Right atrium auricular region (tissue), 2 donors: ENCODE data around the gene ZBTB11. TPM values are rescaled to one million over a fixed set of nuclear protein-coding genes. Genes with fewer than 3 reads are reported as not detected.
"Not testable (repeated sequence)": the region's sequence is repeated elsewhere in the genome, so short reads cannot be mapped to it uniquely, and the experiment has no call there.

Experiments used
- DNase-seq: peaks from one replicate; pipeline ENCODE4 v3.0.0-alpha.2; 2019; ENCODE audit warnings: low spot score
- H3K27ac ChIP-seq, 2 donors: fragments of 200-600 bp; sonication (generic); 1 replicate in 1 of 2; 2 replicates in 1 of 2; pipeline ENCODE4 v1.5.1; 2016 to 2019
- H3K27me3 ChIP-seq, 2 donors: fragments of 200-600 bp; sonication (generic); one replicate each; pipeline versions ENCODE4 v1.5.1 to v1.6.0; 2017 to 2019
- H3K36me3 ChIP-seq: fragments of 200-600 bp; sonication (generic); one replicate; pipeline ENCODE4 v1.5.1; 2016
- H3K4me1 ChIP-seq, 2 donors: fragments of 200-600 bp; sonication (generic); one replicate each; pipeline versions ENCODE4 v1.5.1 to v1.6.0; 2017 to 2019
- H3K4me3 ChIP-seq, 2 donors: fragments of 200-600 bp; sonication (generic); 1 replicate in 1 of 2; 2 replicates in 1 of 2; pipeline ENCODE4 v1.5.1; 2017 to 2019; ENCODE audit warnings: mild to moderate bottlenecking in 1 of 2, moderate library complexity in 1 of 2
- H3K9me3 ChIP-seq, 2 donors: fragments of 200-600 bp; sonication (generic); one replicate each; pipeline ENCODE4 v1.5.1; 2019
- CTCF ChIP-seq, 2 donors: fragments of 200-600 bp; sonication (generic); IDR thresholded peaks; one replicate each; pipeline ENCODE4 v1.5.1; 2019; ENCODE audit warnings: antibody characterized with exemption in 2 of 2
- total RNA-seq, 2 donors: library from RNA; depleted of rRNA; stranded (reverse); fragments of >200 nt; gene quantifications; one replicate each; pipeline ENCODE4 v1.1.0, GENCODE V29; 2016

Gene ZBTB11
- total RNA-seq, 2 donors from 2014 or later, result 9.8 to 10.4 TPM

GRCh38 chr3:101720851-101721840 is 44.2 kb upstream of the ZBTB11 start:
- H3K27me3 ChIP-seq, result no peaks in the 10 kb centered on the region
- H3K4me3 ChIP-seq, result no peak overlapping the region
- H3K9me3 ChIP-seq, result no peaks in the 10 kb centered on the region
- no peak for TF ChIP-seq CTCF (IDR thresholded peaks at IDR 0.05)
- H3K27ac ChIP-seq, result no peak overlapping the region
- DNase-seq, result no peak
- peaks cover 0 to 14% of the 10 kb centered on the region in 2 donors for H3K4me1 ChIP-seq
- no peaks in the 10 kb centered on the region for H3K36me3 ChIP-seq

GRCh38 chr3:101719604-101720185 is 42.8 kb upstream of the ZBTB11 start:
- Histone ChIP-seq H3K27me3 (no peaks in the 10 kb centered on the region), H3K27ac (no peak overlapping the region), H3K9me3 (no peaks in the 10 kb centered on the region), H3K4me1 (peaks cover 0 to 6% of the 10 kb centered on the region in 2 donors), H3K36me3 (no peaks in the 10 kb centered on the region), H3K4me3 (no peak overlapping the region)
- DNase-seq, result no peak
- TF ChIP-seq CTCF (IDR thresholded peaks at IDR 0.05), result no peak

- H3K27ac ChIP-seq, result no peak overlapping the region
- H3K9me3 ChIP-seq, result no peaks in the 10 kb centered on the region
- no peaks in the 10 kb centered on the region for H3K36me3 ChIP-seq
- TF ChIP-seq CTCF (IDR thresholded peaks at IDR 0.05), result no peak
- H3K4me3 ChIP-seq, result no peak overlapping the region
- DNase-seq, result no peak
- no peaks in the 10 kb centered on the region for H3K4me1 ChIP-seq
- no peaks in the 10 kb centered on the region for H3K27me3 ChIP-seq
Measured at GRCh38 chr3:101718455-101718854, 41.5 kb upstream of the ZBTB11 start.

GRCh38 chr3:101709126-101709525 is 32.2 kb upstream of the ZBTB11 start:
- H3K9me3 ChIP-seq, result no peaks in the 10 kb centered on the region
- no peaks in the 10 kb centered on the region for H3K4me1 ChIP-seq
- TF ChIP-seq CTCF (IDR thresholded peaks at IDR 0.05), result no peak
- no peak overlapping the region for H3K4me3 ChIP-seq
- no peak for DNase-seq
- no peak overlapping the region for H3K27ac ChIP-seq
- no peaks in the 10 kb centered on the region for H3K36me3 ChIP-seq
- H3K27me3 ChIP-seq, result no peaks in the 10 kb centered on the region

GRCh38 chr3:101704639-101705038 is 27.7 kb upstream of the ZBTB11 start:
- not testable (repeated sequence) for H3K27me3 ChIP-seq, H3K4me1 ChIP-seq, H3K9me3 ChIP-seq, H3K36me3 ChIP-seq, H3K4me3 ChIP-seq, DNase-seq, H3K27ac ChIP-seq

- no peak for DNase-seq
- H3K36me3 ChIP-seq, result no peaks in the 10 kb centered on the region
- H3K27me3 ChIP-seq, result no peaks in the 10 kb centered on the region
- no peak overlapping the region for H3K27ac ChIP-seq
- no peak overlapping the region for H3K4me3 ChIP-seq
- TF ChIP-seq CTCF (IDR thresholded peaks at IDR 0.05), result no peak
- H3K9me3 ChIP-seq, result no peaks in the 10 kb centered on the region
- no peaks in the 10 kb centered on the region for H3K4me1 ChIP-seq
Measured at GRCh38 chr3:101703169-101703568, 26.2 kb upstream of the ZBTB11 start.
